Measurements from ENCODE around the gene BCL2L12.

The BCL2L12 gene

DNA sequence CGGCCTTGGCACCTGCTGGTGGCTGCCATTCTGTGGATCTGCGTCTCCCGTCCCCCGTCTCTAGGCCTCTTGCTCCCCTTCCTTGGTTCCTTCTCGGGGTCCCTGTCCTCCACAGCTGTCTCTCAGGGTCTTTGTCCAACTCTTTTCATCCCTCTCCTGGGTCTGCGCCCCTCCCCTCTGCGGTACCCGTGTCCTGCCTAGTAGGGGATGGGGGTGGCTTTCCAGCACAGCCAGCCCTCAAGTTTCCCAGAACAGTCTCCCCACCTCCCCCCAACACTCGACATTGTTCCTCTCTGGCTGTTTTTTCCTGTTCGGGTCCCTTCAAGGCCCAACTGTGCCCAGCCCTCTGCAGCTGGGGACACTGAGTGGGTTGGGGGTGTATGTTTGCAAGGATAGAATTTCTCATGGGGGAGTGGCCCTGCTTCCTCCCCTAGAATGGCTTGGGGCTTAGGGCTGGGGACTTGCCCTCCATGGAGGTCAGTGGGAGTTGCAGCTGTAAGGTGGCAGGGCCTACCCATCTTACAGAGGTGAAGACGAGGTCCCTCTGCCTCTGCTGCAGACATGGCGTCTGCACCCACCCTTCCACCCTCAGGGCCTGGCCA, 22.9 kb downstream of the BCL2L12 start:
- H3K4me3 ChIP-seq (ENCODE audit: low read depth in 1 of 2, low read length in 2 of 2): no peak overlapping the region
- peaks cover 57% of the 10 kb centered on the region for H3K36me3 ChIP-seq (ENCODE audit: insufficient read depth, low read length)
- ATAC-seq (ENCODE audit: insufficient read depth, low read depth) (no peak), DNase-seq (no peak)
- no peaks in the 10 kb centered on the region for H3K4me1 ChIP-seq (ENCODE audit: insufficient read depth, low read length)
- no peaks in the 10 kb centered on the region for H3K9me3 ChIP-seq (ENCODE audit: insufficient read depth, low read length, severe bottlenecking)
- no peaks in the 10 kb centered on the region for H3K27me3 ChIP-seq (ENCODE audit: insufficient read depth, low read length, poor library complexity)
- H3K9ac ChIP-seq (ENCODE audit: low read depth, low read length): no peak overlapping the region
- no peak for TF ChIP-seq EZH2 (IDR thresholded peaks at IDR 0.05; ENCODE audit: borderline replicate concordance, low read depth, low read length, severe bottlenecking)
- TF ChIP-seq, protein P1, sequence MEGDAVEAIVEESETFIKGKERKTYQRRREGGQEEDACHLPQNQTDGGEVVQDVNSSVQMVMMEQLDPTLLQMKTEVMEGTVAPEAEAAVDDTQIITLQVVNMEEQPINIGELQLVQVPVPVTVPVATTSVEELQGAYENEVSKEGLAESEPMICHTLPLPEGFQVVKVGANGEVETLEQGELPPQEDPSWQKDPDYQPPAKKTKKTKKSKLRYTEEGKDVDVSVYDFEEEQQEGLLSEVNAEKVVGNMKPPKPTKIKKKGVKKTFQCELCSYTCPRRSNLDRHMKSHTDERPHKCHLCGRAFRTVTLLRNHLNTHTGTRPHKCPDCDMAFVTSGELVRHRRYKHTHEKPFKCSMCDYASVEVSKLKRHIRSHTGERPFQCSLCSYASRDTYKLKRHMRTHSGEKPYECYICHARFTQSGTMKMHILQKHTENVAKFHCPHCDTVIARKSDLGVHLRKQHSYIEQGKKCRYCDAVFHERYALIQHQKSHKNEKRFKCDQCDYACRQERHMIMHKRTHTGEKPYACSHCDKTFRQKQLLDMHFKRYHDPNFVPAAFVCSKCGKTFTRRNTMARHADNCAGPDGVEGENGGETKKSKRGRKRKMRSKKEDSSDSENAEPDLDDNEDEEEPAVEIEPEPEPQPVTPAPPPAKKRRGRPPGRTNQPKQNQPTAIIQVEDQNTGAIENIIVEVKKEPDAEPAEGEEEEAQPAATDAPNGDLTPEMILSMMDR (IDR thresholded peaks at IDR 0.05; ENCODE audit: borderline replicate concordance, extremely low read depth, low read length, poor library complexity, severe bottlenecking): no peak
- peaks cover 50% of the 10 kb centered on the region for H4K20me1 ChIP-seq (ENCODE audit: insufficient read depth, low read length)
- H3K27ac ChIP-seq (ENCODE audit: low read length): no peak overlapping the region
- H3K4me2 ChIP-seq (ENCODE audit: insufficient read depth, low read length): no peak overlapping the region
- peaks cover 7% of the 10 kb centered on the region; the same call in 1 of the 2 replicates for H3K79me2 ChIP-seq (ENCODE audit: insufficient read depth, low read length)
- H2AFZ ChIP-seq (ENCODE audit: low read depth, low read length): no peak overlapping the region

DNA sequence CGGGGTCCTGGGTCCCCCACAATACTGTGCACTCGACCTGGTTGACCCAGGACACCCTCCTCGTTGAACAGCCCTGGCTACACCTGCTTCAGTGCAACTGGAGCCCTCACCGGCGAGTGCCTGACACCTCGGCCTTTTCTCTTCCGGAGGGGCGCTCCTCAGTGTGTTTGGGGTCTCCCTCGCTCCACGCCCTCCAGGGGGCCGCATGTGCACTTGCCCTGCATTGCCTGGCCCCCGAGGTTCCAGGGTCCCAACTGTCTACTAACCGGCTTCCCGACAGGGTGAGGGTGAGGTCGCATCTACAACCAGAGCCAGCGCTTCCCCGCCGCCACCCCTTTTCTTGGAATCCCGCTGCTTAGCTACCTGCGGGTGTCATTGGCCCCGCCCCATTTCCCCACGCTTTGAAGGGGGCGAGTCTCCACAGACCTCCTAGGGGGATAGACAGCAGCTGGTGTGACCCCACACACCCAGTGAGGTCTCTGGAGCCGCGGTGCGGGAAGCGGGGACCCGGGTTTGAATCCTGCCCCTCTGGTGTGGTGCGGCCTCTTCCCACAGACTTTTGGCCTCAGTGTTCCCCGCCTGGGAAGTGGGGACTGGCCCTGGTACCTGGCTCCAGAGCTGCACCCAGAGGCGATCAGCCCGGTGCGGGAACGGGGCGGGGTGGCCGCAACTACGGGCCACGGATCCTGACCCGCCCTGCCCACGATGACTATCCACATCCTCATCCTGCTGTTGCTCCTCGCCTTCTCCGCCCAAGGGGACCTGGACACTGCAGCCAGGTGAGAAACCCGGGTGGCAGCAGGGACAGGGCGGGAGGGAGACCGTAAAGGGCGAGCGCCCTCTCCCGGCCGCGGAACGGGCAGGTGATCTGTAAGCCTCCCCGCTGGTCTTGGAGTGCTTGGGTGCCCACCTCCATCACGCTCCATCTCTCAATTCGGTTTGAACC, 23.7 kb downstream of the BCL2L12 start, which contains the start of gene ADM5:
Gene ADM5 (plus strand): TSS at position 462 of the 946 bp plus-strand sequence. CDS start 244 bp downstream, at position 706.
- H3K4me1 ChIP-seq (ENCODE audit: insufficient read depth, low read length): no peaks in the 10 kb centered on the region
- TF ChIP-seq, protein P1 (IDR thresholded peaks at IDR 0.05; ENCODE audit: borderline replicate concordance, extremely low read depth, low read length, poor library complexity, severe bottlenecking): no peak
- TF ChIP-seq EZH2 (IDR thresholded peaks at IDR 0.05; ENCODE audit: borderline replicate concordance, low read depth, low read length, severe bottlenecking): no peak
- peaks cover 49% of the 10 kb centered on the region for H3K36me3 ChIP-seq (ENCODE audit: insufficient read depth, low read length)
- no peak within 1 kb of the TSS for H3K27ac ChIP-seq (ENCODE audit: low read length)
- no peak within 1 kb of the TSS for H3K4me3 ChIP-seq (ENCODE audit: low read depth in 1 of 2, low read length in 2 of 2)
- peaks cover 42% of the 10 kb centered on the region for H4K20me1 ChIP-seq (ENCODE audit: insufficient read depth, low read length)
- no peaks in the 10 kb centered on the region for H3K9me3 ChIP-seq (ENCODE audit: insufficient read depth, low read length, severe bottlenecking)
- no peak within 1 kb of the TSS for H2AFZ ChIP-seq (ENCODE audit: low read depth, low read length)
- ATAC-seq (ENCODE audit: insufficient read depth, low read depth) (peak; percentile 21; the same call in 2 of the 3 replicates), DNase-seq (no peak)
- H3K4me2 ChIP-seq (ENCODE audit: insufficient read depth, low read length): no peak within 1 kb of the TSS
- H3K9ac ChIP-seq (ENCODE audit: low read depth, low read length): no peak within 1 kb of the TSS
- H3K79me2 ChIP-seq (ENCODE audit: insufficient read depth, low read length): no peaks in the 10 kb centered on the region
- H3K27me3 ChIP-seq (ENCODE audit: insufficient read depth, low read length, poor library complexity): no peaks in the 10 kb centered on the region

DNA sequence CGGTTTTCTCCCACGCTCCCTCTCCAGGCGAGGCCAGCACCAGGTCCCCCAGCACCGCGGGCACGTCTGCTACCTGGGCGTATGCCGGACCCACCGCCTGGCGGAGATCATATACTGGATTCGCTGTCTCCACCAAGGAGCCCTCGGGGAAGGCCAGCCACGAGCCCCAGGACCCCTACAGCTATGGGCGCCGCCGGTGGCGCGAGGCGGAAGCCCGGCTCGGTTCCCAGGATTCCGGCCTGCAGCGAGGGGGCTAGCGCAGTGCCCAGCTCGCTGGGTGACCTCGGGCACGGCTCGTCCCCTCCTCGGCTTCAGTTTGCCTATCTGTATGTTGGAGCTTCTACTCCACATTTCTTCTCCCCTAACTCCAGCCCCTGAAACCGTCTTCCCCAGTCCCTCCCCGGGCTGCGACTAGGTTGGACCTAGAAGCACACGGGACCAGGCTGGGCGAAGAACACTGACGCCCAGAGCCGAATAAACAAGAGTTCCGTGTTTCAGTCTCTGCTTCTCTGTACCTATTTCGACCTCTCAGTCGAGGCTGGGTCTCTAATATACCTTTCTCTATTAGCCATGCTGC, 24.4 kb downstream of the BCL2L12 start:
- ATAC-seq (ENCODE audit: insufficient read depth, low read depth) (peak; percentile 22), DNase-seq (no peak)
- H3K4me3 ChIP-seq (ENCODE audit: low read depth in 1 of 2, low read length in 2 of 2): no peak overlapping the region
- TF ChIP-seq, protein P1 (IDR thresholded peaks at IDR 0.05; ENCODE audit: borderline replicate concordance, extremely low read depth, low read length, poor library complexity, severe bottlenecking): no peak
- no peak for TF ChIP-seq EZH2 (IDR thresholded peaks at IDR 0.05; ENCODE audit: borderline replicate concordance, low read depth, low read length, severe bottlenecking)
- no peaks in the 10 kb centered on the region for H3K9me3 ChIP-seq (ENCODE audit: insufficient read depth, low read length, severe bottlenecking)
- no peaks in the 10 kb centered on the region for H3K79me2 ChIP-seq (ENCODE audit: insufficient read depth, low read length)
- no peak overlapping the region for H2AFZ ChIP-seq (ENCODE audit: low read depth, low read length)
- H3K9ac ChIP-seq (ENCODE audit: low read depth, low read length): no peak overlapping the region
- H3K4me2 ChIP-seq (ENCODE audit: insufficient read depth, low read length): no peak overlapping the region
- H3K27me3 ChIP-seq (ENCODE audit: insufficient read depth, low read length, poor library complexity): no peaks in the 10 kb centered on the region
- peaks cover 42% of the 10 kb centered on the region for H3K36me3 ChIP-seq (ENCODE audit: insufficient read depth, low read length)
- H4K20me1 ChIP-seq (ENCODE audit: insufficient read depth, low read length): peaks cover 35% of the 10 kb centered on the region
- H3K27ac ChIP-seq (ENCODE audit: low read length): no peak overlapping the region
- H3K4me1 ChIP-seq (ENCODE audit: insufficient read depth, low read length): no peaks in the 10 kb centered on the region

All from DND-41 (cell line).